HG02870 (cell line): ENCODE measurements around the gene RXFP2.

Experiments used
- ATAC-seq: cut with Tn5 transposase; IDR thresholded peaks from one replicate; pipeline ENCODE4 v1.9.1; 2021; ENCODE audit warnings: mild to moderate bottlenecking, moderate library complexity; ENCODE audit not compliant: unreplicated experiment

The RXFP2 gene

GRCh38 chr13:31765138-31765785, 25.9 kb downstream of the RXFP2 start:
- no peak for ATAC-seq

GRCh38 chr13:31767175-31767900, 28.0 kb downstream of the RXFP2 start:
- ATAC-seq: no peak

GRCh38 chr13:31768351-31768750, 29.0 kb downstream of the RXFP2 start:
- no peak for ATAC-seq

GRCh38 chr13:31769575-31769974, 30.2 kb downstream of the RXFP2 start:
- ATAC-seq: no peak

GRCh38 chr13:31772231-31772630, 32.9 kb downstream of the RXFP2 start:
- no peak for ATAC-seq

GRCh38 chr13:31773538-31773937, 34.2 kb downstream of the RXFP2 start:
- ATAC-seq: no peak

GRCh38 chr13:31774186-31774750, 34.9 kb downstream of the RXFP2 start:
- no peak for ATAC-seq

- ATAC-seq: no peak
Observed at GRCh38 chr13:31775148-31775547, 35.8 kb downstream of the RXFP2 start.

- no peak for ATAC-seq
Observed at GRCh38 chr13:31775686-31776085, 36.4 kb downstream of the RXFP2 start.

- ATAC-seq: no peak
Observed at GRCh38 chr13:31781064-31781463, 41.7 kb downstream of the RXFP2 start.

GRCh38 chr13:31786011-31786410, 46.7 kb downstream of the RXFP2 start:
- ATAC-seq: no peak

- no peak for ATAC-seq
Observed at GRCh38 chr13:31790992-31791391, 51.7 kb downstream of the RXFP2 start.

- ATAC-seq: no peak
Observed at GRCh38 chr13:31793246-31793645, 53.9 kb downstream of the RXFP2 start.

- no peak for ATAC-seq
Observed at GRCh38 chr13:31794452-31794851, 55.1 kb downstream of the RXFP2 start.

- ATAC-seq: no peak
Observed at GRCh38 chr13:31797154-31797775, 57.9 kb downstream of the RXFP2 start.

GRCh38 chr13:31798189-31798588, 58.9 kb downstream of the RXFP2 start:
- no peak for ATAC-seq

GRCh38 chr13:31801088-31801487, 61.8 kb downstream of the RXFP2 start:
- ATAC-seq: no peak

GRCh38 chr13:31803311-31803710, 64.0 kb downstream of the RXFP2 start:
- no peak for ATAC-seq

GRCh38 chr13:31805841-31806240, 66.5 kb downstream of the RXFP2 start:
- ATAC-seq: no peak

GRCh38 chr13:31807090-31807541, 67.8 kb downstream of the RXFP2 start:
- no peak for ATAC-seq

GRCh38 chr13:31814536-31814935, 75.2 kb downstream of the RXFP2 start:
- ATAC-seq: no peak
